Ramos (cell line): Measurements from ENCODE around the gene ARHGAP26.

Experiments
- in situ Hi-C: fragments of 300-500 bp; cut with MboI; formaldehyde crosslinking; loops from one replicate; pipeline ENCODE4 v1.14.3; 2022; ENCODE audit warnings: low sequenced_read_pairs; ENCODE audit not compliant: unreplicated experiment

Gene ARHGAP26

DNA sequence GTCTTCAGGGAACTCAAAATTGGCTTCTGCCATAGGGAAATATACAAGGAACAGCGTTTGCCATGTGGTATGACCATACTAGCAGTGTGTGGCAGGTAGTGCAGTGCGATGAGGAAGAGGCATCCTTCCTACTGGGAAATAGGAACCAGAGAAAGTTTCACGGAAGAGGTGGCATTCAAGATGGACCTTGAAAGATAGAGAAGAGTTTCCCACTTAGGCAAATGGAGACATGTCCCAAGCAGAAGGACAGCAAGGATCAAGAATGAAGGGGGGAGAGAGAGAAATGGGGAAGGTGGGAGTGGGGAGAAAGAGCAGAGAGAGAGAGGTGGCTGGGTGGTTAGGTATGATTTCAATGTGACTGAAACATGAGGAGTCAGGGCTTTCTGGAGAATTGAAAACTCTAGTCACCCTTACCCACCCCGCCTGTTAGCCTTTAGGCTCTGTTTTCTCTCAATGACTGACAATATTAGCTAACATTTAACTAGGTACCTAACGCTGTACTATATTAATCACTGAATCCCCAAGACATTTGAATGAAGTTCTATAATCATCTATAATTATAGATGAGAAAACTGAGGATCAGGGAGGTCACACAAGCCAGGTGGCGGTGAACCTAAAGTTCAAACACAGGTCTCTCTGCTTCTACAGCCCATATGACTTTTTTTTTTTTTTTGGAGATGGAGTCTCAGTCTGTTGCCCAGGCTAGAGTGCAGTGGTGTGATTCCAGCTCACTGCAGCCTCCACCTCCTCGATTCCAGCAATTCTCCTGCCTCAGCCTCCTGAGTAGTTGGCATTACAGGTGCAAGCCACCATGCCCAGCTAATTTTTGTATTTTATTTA lies 462.0 kb downstream of the ARHGAP26 start:
- in situ Hi-C loops, result no loop called here

DNA sequence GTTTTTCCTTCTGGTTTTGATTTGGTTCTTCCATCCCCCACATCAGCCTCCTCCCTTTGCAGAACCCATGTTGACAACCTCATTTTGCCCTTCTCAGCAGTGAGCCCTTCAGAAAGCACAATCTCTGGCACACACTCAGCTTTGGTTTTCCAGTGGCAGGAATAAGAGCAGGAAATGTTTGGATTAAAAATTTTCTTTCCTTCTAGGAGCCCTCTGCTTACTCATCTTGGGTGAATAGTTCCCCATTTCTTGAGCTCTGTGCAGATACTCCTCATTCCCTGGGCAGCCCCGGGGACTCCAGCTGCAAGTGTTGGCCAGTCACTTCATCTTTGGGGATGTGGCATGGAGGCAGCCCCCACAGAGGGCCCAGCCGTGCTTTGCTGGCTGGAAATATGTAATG lies 462.9 kb downstream of the ARHGAP26 start:
- in situ Hi-C loops, result no loop called here

DNA sequence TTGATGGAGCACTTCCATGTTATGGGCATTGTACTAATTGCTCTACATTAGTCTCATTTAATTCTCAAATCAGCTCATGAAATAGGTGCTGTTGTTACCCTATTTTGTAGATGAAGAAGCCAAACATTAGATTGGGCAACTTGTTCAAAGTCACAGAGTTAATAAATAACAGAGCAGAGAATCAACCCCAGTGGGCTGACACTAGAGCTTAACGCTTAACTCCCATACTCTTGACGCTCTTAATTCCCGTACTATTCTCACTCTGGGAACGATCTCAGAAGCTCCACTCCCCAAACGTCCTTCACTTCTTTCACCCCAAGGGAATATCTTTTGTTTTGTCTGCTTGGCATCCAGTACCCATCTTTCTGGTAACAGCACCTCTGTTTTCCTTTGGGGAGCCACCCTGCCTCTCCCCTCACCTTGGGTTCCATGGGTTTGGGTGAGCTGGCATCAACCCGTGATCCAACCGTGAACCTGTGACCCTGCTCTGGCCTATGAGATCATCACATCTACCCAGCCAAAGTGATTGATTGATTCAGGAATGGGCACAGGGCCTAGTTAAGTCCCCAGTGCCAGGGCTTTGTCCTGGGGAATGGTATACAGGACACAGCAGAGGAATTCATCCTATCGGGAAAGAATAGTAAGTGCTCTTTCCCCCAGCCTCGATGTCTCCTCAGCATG lies 464.1 kb downstream of the ARHGAP26 start:
- in situ Hi-C loops, result no loop called here

DNA sequence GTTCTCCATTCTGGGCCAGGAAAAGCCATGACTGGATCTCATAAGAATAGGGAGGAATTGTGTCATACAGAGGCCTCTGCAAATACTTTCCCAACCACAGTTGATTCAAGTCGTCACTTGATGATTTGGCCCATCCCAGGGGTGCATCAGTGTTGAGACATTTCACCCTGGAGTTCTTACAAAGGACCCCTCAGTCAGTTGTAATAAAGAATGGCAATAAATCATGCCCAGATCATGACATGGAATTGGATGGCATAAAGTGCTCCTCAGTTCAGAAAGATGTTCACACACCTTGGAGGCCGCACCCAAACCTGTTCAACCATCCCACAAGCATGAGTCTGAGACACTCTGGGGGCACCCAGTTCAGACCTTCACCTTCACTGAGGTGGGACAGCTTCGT lies 465.2 kb downstream of the ARHGAP26 start:
- in situ Hi-C loops, result no loop called here

DNA sequence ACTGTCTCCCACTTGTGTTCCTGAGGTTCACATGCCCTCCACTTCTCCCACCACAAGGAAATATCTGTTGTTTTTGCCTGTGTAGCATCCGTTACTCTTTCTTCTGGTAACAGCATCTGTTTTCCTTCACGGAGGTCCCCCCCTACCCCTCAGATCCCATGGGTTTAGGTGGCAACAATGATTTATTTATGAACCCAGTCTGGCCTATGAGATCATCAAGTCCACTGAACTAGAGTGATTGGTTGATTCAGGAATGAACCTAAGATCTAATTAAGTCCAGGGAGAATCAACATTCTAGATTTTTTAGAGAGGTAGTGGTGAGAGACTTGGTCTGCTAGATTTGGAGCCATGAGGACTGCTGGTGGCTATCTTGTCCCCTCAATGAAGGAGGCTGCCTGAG lies 466.5 kb downstream of the ARHGAP26 start:
- in situ Hi-C loops, result no loop called here

DNA sequence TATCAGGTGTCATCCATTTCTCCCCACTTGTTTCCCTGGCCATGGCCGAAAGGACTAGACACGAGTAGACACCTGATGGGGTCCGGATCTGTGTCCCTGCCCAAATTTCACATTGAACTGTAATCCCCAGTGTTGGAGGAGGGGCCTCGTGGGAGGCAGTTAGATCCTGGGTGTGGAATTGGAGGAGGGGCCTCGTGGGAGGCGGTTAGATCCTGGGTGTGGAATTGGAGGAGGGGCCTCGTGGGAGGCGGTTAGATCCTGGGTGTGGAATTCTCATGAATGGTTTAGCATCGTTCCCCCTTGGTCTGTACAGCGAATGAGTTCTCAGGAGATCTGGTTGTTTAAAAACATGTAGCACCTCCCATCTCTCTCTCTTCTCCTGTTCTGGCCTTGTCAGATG lies 467.5 kb downstream of the ARHGAP26 start:
- in situ Hi-C loops, result no loop called here

DNA sequence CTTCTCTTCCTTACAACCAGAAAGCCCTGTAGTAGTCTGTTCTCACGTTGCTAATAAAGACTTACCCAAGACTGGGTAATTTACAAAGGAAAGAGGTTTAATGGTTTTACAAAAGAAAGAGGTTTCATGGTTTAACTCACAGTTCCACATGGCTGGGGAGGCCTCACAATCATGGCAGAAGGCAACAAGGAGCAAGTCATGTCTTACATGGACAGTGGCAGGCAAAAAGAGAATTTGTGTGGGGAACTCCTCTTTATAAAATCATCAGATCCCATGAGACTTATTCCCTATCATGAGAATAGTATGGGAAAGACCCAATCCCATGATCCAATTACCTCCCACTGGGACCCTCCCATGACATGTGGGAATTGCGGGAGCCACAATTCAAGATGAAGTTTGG lies 468.4 kb downstream of the ARHGAP26 start:
- in situ Hi-C loops, result no loop called here

DNA sequence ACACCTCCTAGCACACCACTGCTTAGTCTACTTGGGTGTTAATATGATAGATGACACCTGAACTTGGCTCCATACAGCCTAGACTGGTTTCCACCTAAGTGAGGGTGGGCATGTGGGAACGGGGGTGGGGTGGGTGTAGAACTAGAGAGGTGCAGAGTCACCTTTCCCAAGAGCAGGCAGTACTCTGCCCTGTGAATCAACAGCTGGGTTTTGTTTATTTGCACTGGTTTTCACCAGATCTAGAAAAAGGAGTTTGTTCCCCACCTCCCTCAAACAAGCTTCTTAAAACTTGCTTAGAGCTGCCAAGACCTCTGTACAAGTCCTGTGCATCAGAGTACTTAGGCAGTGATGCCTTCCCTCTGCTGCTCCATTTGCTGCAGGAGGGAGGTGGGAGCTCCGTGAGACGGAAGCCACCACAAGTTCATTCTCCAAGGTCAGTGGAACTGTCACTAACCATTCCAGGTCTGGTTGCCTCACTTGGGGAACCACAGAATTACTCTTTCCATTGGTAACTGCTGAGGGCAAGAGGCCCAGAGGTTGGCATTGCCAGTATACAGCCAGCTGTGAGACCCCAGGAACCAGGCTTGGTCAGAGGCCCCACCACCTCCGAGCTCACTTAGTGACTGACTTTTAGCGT lies 469.8 kb downstream of the ARHGAP26 start:
- in situ Hi-C loops, result no loop called here

DNA sequence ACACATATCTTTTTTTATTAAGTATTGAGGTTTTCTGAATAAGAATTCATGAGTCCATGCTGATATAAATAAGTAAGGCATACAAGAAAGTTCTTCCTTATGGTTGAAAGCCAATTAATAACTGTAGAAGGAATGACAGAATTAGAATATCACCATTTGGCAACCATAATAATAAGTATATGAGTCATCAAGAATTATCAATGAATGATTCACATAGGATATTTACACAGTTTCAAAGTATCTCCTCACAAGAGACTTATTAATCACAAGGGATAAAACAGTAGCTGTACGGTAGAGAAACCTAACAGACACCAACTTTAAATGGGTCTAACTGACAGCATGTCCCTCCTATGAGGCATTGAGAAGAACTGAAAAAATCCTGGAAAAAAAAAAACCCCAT lies 471.7 kb downstream of the ARHGAP26 start:
- in situ Hi-C loops, result no loop called here

DNA sequence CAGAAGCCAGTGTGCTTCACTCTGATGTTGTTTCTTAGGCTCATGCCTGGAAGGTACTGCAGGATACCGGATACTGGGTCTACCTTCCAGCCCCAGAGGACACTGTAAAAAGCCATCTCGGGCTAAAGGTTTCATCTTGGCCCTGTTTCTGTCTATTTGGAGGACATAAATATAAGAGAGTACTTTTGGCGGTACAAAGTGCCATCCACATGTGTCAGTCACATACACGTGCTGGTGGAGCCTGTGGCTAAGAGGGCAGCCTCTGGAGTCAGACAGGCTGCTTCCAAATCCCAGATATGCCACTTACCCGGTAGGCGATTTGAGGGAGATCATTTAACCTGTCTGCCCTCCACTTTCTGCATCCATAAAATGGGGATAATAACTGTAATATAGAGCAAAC lies 472.9 kb downstream of the ARHGAP26 start:
- in situ Hi-C loops, result no loop called here

DNA sequence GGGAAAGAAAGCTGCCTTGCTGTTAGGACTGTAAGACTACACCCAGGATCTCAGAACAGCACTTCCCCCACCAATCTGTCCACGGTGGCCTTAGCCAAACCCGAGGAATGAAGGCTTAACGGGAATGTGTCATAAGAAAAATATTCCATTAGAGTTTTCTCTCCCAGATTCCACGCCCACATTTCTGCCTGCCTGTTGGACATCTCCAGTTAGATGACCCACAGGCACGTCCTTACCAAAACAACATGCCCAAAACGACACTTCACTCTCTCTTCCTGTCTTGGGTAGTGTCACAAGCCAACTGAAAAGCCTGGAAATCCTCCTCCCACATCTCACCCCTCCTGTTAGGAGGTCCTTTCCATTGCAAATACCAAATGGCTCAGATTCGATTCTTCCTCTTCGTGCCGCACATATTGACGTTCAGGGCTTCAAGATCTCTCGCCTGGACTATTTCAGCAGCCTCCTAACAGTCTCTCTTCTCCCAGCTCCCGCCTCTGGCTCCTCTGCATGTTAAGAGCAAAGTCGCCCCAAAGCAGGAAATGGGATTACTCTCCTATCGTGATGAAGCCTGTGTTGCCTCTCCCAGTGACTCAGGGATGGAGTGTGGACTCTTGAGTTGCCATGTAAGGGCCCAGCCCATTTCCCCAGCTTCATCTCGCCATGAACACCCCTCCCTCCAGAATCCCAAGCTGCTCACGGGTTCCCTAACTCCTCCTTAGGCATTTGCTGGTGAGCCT lies 474.0 kb downstream of the ARHGAP26 start:
- in situ Hi-C loops, result no loop called here

DNA sequence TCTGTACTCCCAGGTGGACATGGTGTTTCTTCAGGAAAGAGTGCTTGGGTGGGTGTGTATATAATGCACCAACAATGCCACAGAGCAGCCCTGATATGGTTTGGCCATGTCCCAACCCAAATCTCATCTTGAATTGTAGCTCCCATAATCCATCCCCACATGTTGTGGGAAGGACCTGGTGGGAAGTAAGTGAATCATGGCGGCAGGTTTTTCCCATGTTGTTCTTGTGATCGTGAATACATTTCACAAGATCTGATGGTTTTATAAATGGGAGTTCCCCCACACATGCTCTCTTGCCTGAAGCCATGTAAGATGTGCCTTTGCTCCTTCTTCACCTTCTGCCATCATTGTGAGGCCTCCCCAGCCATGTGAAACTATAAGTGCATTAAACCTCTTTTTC lies 474.8 kb downstream of the ARHGAP26 start:
- in situ Hi-C loops, result no loop called here

DNA sequence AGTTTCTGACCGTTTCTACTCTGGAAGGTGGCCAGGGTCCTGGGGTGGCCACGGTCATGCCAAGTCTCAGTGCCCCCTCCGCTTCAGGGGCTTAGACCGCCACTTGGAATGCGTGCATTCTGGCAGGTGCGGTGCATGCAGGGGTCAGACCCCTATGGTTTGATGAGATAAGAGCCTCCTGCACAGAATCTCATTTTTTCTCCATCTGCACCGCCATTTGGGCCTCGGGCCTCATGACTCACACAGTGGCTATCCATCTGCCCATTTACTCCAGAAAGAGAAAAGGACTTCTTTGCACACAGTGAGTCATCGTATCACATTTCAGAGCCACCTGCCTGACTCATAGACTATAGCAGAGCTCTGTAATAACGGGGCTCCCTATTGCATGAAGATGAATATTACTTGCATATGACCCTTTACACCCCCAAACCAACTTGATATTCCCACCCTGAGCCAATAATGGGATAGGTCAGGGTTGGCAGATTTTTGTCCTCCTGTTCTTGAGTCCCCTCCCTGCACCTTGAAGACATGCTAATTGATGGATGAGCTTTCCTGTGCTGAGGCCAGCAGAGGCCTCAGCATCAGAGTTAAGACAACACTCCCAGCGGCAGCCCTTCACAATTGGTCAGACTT lies 475.9 kb downstream of the ARHGAP26 start:
- in situ Hi-C loops, result no loop called here

DNA sequence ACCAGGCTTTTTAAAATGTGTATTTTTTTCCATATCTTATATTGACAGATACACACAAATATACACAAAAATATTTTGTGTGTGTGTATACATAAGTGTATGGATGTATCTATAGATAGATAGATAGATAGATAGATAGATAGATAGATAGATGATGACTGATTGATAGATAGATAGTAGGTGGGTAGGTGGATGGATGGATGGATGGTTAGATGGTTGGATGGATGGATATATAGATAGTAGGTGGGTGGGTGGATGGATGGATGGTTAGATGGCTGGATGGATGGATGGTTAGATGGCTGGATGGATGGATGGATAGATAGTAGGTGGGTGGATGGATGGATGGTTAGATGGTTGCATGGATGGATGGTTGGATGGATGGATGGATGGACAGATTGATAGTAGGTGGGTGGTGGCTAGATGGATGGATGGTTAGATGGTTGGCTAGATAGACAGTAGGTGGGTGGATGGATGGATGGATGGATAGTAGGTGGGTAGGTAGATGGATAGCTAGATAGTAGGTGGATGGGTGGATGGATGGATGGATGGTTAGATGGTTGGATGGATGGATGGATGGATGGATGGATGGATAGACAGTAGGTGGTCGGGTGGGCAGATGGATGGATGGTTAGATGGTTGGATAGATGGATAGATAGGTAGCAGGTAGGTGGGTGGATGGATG lies 477.1 kb downstream of the ARHGAP26 start:
- in situ Hi-C loops, result no loop called here

DNA sequence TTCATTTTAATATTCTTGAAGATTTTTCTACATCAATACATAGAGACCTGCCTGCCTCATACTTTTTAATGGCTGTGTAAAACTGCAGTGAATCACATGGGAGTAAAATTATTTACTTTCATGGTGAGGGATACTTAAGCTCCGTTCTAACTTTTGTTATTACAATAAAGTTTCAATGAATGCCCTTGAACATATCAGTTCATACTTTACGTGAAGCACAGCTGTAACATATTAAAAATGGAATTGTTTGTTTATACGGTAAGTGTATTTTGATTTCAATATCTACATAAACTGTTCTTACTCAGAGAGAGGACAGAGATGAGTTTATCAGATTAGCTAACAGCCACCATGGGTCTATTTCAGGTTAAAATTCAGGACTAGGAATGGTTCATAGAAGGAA lies 478.2 kb downstream of the ARHGAP26 start:
- in situ Hi-C loops, result no loop called here

DNA sequence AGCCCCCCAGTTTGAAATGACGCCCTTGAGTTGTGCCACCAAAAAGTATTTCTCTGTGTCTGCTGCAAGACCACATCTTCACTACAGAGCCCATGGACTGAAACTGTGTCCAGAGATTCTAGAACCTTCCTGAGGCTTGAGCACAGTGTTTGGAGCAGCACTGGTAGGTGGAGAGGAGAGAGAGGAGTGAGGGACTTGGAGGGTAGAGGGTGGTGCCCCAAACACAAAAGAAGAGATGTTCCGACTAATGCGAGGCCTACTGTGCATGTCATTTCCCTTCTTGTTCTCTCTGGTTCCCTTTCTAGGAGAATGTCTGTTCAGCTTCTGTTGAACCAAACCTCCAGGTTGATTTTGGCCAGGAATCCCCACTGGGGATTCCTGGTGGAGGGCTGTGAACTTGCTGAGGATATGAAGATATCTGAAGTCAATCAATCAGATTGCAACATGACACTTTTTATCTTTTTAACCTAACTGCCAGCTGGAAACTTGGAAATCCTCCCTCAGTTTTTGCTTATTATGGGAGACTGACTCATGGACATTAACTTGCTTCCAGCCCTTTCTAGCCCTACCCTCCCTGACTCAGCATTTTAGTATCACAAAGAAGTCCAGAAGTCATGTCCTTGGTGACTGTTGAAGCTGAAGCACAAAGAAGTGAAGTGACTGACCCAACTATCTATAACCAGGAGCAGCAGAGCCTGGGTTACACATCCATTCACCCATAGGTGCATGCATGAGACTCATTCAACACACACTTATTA lies 478.8 kb downstream of the ARHGAP26 start:
- in situ Hi-C loops, result no loop called here

DNA sequence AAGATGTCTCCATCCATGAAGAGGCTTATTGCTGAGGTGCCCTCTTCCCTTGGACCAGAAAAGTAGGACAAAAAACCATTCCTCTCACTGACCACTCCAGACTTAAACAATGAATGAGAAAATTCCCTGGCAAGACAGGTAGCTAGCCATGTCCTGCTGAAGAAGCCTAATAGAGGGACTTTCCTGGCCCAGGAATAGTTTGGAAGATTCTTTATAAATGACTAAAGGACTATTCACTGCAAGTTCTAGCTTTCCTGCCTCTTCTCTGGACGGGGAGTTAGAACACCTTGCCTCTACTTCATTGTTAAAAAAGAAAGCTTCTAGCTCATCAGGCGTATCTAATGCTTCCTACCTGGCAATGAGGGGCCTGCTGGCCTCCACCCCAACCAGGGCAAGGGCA lies 479.7 kb downstream of the ARHGAP26 start:
- in situ Hi-C loops, result no loop called here

DNA sequence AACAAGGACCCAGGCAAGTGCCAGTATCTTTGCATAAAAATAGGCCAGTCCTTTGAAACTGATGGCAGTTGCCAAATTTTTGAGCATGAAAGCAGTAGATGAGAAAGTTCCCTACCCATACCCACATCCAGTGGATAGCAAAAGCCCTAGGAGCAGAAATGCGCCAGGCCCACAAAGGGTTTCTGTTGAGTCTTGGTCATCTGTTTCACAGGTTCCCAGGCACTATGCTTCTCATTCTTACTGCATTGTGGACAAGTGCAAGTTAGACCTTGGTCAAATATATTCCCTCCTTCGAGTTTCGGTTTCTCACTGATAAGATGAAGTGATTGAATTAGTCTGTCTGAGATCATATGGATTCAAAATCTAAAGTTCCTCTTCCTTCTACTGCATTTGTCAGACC lies 481.0 kb downstream of the ARHGAP26 start:
- in situ Hi-C loops, result no loop called here

DNA sequence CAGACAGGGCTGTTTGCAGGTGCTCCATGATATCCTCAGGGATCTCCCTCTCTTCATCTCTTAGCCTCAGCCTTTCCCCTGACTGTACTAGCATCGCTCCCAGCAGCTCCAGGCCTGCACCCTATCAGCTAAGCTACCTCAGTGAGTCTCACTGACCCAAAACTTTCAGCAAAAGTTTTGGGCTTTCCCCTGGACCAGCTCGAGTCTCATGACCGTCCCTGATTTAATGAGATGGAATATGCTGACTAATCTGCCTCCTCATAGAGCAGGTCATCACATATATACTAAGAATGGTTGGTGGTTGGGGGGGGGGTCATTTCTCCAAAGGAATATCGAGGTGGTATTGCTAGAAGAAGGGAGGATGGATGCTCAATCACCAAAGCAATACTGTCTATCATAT lies 481.8 kb downstream of the ARHGAP26 start:
- in situ Hi-C loops, result no loop called here
